ENCODE measurements around the gene PLA1A. TPM values are rescaled to one million over a fixed set of nuclear protein-coding genes. Genes with fewer than 3 reads are reported as not detected.
"Not testable (repeated sequence)": the region's sequence is repeated elsewhere in the genome, so short reads cannot be mapped to it uniquely, and the experiment has no call there.

The PLA1A gene
- total and polyA plus RNA-seq, 5 experiments from 2014 or later = not detected

DNA sequence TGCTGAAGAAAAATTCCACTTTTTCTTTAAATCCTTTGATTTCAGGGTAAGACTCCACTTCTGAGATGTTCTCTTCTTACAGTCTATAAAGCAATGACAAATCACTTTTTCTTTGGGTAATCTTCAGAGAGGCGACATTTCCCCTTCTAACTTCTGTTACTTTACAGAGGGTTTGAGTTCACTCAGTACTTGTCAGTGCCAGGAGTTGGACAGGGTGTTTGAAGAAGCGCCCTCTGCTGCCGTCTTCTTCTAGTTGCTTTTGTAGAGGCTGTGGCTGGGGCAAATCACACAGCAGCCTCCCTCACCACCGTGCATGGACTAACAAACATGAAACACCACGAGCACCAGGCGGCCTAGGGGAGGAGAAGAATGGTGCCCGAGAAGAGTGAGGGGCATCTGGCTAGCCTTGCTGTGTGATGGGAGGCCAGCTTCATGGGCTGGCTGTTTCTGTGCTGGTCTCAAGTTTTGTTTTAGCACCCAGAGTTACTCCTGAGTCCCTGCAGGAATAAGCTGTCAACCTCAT, 38.2 kb upstream of the PLA1A start, which contains the start of gene CD80:
TSS of gene CD80 (minus strand) at position 174 of the 523 bp plus-strand sequence. CDS start 1,886 bp downstream, outside the sequence.
- peak within 1 kb of the TSS in 1 of 10 donors; percentile 19 for H3K4me3 Mint-ChIP-seq
- peak; percentile 77 to 80 for ATAC-seq
- H3K27me3 Mint-ChIP-seq = peaks cover 0 to 11% (median 0%) of the 10 kb centered on the region in 5 donors
- peak within 1 kb of the TSS in 3 of 10 donors; percentile 35 to 89 (median 50) for H3K27ac Mint-ChIP-seq
- no peaks in the 10 kb centered on the region for H3K36me3 Mint-ChIP-seq
- H3K4me1 Mint-ChIP-seq = peaks cover 2 to 28% (median 4%) of the 10 kb centered on the region in 4 donors
- peaks cover 0 to 4% (median 0%) of the 10 kb centered on the region in 9 donors for H3K9me3 Mint-ChIP-seq
- POLR2A ChIA-PET = no interaction called here
- DNase-seq = peak in 7 of 10 donors; percentile 12 to 41 (median 23)

DNA sequence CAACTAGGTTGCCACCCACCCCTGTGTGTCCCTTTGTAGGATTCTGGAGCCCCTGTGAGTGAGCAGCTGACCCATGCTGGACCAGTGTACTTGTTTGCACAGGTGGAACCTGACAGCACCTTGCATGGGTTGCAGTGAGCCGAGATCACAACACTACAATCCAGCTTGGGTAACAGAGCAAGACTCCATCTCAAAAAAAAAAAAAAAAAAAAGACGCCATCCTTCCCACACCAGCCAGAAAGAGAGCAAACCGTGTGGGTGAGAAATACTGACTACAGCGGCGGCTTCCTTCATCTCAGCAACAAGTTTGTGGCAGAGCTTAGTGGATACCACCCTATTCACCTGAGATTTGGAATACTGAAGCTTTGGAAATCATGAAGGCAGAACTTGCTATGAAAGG, 37.5 kb upstream of the PLA1A start:
- ATAC-seq = no peak
- peaks cover 0 to 4% (median 0%) of the 10 kb centered on the region in 9 donors for H3K9me3 Mint-ChIP-seq
- H3K36me3 Mint-ChIP-seq = no peaks in the 10 kb centered on the region
- peaks cover 0 to 11% (median 0%) of the 10 kb centered on the region in 5 donors for H3K27me3 Mint-ChIP-seq
- no peak for DNase-seq
- POLR2A ChIA-PET = no interaction called here
- H3K4me1 Mint-ChIP-seq = peaks cover 2 to 27% (median 4%) of the 10 kb centered on the region in 4 donors
- H3K4me3 Mint-ChIP-seq = no peak overlapping the region
- no peak overlapping the region for H3K27ac Mint-ChIP-seq

DNA sequence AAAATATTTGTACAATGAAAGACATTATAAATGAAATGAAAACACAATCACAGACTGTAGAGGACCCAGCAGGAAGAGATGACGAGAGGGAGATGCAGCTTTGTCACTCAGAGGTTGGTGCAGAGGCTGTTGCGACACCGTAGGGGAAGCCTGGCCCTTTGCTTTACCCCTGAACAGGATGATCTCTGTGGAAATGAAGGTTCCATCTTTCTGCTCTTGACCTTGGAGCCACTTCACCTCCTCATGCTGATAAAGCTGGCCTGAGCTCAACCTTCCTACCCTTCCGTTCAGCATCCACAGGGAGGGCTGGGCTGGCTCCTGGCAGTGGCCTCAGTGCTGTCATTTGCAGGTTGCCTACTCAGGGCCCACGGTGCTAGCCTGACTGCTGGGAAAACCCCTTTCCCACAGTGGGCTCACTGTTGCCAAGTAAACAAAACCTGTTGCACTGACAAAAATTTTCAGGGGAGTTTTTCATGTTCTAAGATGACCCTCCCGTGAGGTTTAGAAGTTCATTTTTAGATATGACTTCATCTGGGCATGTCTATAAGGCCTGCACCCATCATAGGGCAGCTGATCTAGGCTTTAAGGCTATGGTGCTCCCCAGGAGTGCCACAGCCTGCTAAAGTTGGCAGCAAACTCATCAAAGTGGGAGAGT, 35.3 kb upstream of the PLA1A start:
- DNase-seq = no peak
- Mint-ChIP-seq H3K36me3 (no peaks in the 10 kb centered on the region), H3K27ac (peak overlapping the region in 3 of 10 donors; percentile 22 to 68 (median 61)), H3K4me1 (peaks cover 2 to 18% (median 4%) of the 10 kb centered on the region in 4 donors), H3K4me3 (no peak overlapping the region), H3K9me3 (peaks cover 0 to 4% (median 0%) of the 10 kb centered on the region in 9 donors), H3K27me3 (peaks cover 0 to 10% (median 0%) of the 10 kb centered on the region in 5 donors)
- peak; percentile 65 to 66 for ATAC-seq
- POLR2A ChIA-PET = no interaction called here

DNA sequence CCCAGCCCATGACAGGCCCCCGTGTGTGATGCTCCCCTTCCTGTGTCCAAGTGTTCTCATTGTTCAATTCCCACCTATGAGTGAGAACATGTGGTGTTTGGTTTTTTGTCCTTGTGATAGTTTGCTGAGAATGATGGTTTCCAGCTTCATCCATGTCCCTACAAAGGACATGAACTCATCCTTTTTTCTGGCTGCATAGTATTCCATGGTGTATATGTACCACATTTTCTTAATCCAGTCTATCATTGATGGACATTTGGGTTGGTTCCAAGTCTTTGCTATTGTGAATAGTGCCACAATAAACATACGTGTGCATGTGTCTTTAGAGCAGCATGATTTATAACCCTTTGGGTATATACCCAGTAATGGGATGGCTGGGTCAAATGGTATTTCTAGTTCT, 34.4 kb upstream of the PLA1A start:
- H3K27ac Mint-ChIP-seq, H3K9me3 Mint-ChIP-seq, H3K4me3 Mint-ChIP-seq, DNase-seq, POLR2A ChIA-PET, H3K27me3 Mint-ChIP-seq, H3K36me3 Mint-ChIP-seq, ATAC-seq: not testable (repeated sequence)
- peaks cover 2 to 15% (median 4%) of the 10 kb centered on the region in 4 donors for H3K4me1 Mint-ChIP-seq

DNA sequence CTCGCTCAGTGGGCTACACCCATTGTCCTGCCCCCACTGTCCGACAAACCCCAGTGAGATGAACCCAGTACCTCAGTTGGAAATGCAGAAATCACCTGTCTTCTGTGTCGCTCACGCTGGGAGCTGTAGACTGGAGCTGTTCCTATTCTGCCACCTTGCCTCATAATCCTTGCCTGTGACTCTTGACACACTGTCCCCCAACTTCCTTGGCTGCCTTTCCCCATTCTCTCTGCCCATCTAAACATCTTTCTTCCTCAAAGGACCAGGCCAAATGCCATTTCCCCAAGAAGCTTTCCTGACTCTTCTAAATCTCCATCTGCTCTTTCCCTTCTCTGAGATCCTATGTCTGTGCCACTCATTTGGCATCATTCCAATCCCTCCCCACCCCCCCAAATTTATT, 28.5 kb upstream of the PLA1A start:
- DNase-seq (no peak), ATAC-seq (no peak)
- H3K4me3 Mint-ChIP-seq = no peak overlapping the region
- H3K9me3 Mint-ChIP-seq = peaks cover 0 to 2% (median 0%) of the 10 kb centered on the region in 9 donors
- POLR2A ChIA-PET = no interaction called here
- H3K36me3 Mint-ChIP-seq = no peaks in the 10 kb centered on the region
- H3K27ac Mint-ChIP-seq = no peak overlapping the region
- peaks cover 0 to 28% (median 11%) of the 10 kb centered on the region in 5 donors for H3K27me3 Mint-ChIP-seq
- H3K4me1 Mint-ChIP-seq = no peaks in the 10 kb centered on the region

DNA sequence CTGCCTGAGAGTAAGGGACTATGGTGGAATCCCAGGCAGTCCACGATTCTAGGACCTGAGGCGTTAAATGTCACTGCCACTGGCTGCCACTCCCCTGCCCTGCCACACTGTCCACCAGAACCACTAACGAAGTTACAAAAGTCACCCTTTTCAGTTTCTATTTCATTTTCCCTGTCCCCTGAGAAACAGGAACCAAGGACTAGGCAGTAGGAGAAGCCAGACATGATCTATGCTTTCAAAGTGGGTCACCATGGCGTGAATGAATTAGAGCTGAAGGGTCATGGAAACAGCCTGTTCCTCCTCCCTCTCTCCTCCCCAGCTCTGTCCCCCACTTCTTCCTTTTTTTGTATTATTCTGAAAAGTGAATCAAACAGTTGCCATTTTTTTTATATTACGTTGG, 27.5 kb upstream of the PLA1A start:
- Mint-ChIP-seq H3K27me3 (peaks cover 0 to 28% (median 11%) of the 10 kb centered on the region in 5 donors), H3K4me3 (no peak overlapping the region), H3K27ac (peak overlapping the region in 1 of 10 donors; percentile 10), H3K36me3 (no peaks in the 10 kb centered on the region), H3K9me3 (peaks cover 0 to 2% (median 0%) of the 10 kb centered on the region in 9 donors), H3K4me1 (no peaks in the 10 kb centered on the region)
- ATAC-seq (no peak), DNase-seq (no peak)
- POLR2A ChIA-PET = no interaction called here

DNA sequence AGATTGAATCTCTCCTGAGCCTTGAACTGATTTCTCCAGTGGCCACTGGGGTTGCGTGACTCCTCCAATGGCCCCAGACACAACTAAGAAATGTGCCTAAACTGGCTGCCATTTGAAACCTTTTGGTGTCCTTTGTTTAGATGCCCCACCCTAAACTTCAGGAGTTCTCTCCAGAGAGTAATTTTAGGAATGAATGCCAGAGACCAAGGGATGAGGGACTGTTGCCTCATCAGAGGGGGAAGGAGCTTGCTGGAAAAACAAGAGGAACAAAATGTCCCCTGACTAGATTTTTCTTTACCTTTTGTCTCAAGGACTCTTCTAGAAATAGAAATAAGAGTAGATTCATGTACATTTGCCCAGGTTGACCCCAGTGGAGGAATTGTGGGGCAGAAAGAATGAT, 26.5 kb upstream of the PLA1A start:
- no peak overlapping the region for H3K27ac Mint-ChIP-seq
- H3K27me3 Mint-ChIP-seq = peaks cover 0 to 28% (median 11%) of the 10 kb centered on the region in 5 donors
- POLR2A ChIA-PET = no interaction called here
- DNase-seq (no peak), ATAC-seq (no peak)
- peaks cover 0 to 2% (median 0%) of the 10 kb centered on the region in 9 donors for H3K9me3 Mint-ChIP-seq
- no peak overlapping the region for H3K4me3 Mint-ChIP-seq
- no peaks in the 10 kb centered on the region for H3K4me1 Mint-ChIP-seq
- no peaks in the 10 kb centered on the region for H3K36me3 Mint-ChIP-seq

DNA sequence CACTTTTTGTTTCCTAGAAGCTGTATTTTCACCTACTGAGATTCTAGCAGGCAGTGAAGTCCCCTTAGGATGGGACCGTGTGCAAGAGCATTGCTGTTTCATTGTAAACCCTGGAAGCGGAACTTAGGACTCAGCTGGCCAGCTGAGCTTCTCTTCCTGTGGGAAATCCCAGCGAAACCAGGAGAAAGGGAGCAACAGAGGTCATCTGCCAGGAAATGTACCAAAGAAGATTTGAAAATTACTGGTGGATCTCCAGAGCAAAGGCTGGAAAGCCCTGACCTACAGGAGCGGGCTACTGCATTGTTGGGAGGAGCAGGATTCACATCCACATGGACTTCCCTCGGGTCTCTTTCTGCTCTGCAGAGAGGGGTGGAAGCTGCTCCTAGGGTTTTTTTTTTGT, 26.0 kb upstream of the PLA1A start:
- H3K4me1 Mint-ChIP-seq = no peaks in the 10 kb centered on the region
- peaks cover 0 to 2% (median 0%) of the 10 kb centered on the region in 9 donors for H3K9me3 Mint-ChIP-seq
- H3K36me3 Mint-ChIP-seq = no peaks in the 10 kb centered on the region
- H3K27ac Mint-ChIP-seq = no peak overlapping the region
- H3K4me3 Mint-ChIP-seq = no peak overlapping the region
- ATAC-seq (no peak), DNase-seq (no peak)
- H3K27me3 Mint-ChIP-seq = peaks cover 0 to 28% (median 11%) of the 10 kb centered on the region in 5 donors
- POLR2A ChIA-PET = no interaction called here

DNA sequence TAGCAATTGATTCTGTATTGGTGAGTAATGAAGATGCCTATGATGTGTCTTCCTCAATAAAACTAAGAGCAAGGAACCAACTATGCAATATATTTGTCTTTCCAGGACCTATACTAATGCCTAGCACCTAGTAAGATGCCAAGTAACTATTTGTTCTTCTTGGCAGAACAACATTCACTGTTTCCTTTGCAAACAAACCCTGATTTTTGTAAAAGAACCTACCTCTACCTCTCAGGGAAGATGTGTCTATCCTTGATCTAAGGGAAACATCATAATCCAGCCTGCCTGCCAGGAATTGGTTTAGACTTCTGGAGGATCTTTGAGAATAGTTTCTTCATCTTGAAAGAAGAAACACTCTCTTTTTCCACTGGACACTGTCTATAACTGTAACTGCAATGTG, 22.2 kb upstream of the PLA1A start:
- ATAC-seq = no peak
- no peak for DNase-seq
- Mint-ChIP-seq H3K4me3 (no peak overlapping the region), H3K27ac (no peak overlapping the region), H3K4me1 (peaks cover 8 to 19% (median 12%) of the 10 kb centered on the region in 4 donors), H3K9me3 (peaks cover 0 to 2% (median 0%) of the 10 kb centered on the region in 9 donors), H3K36me3 (no peaks in the 10 kb centered on the region), H3K27me3 (peaks cover 0 to 17% (median 5%) of the 10 kb centered on the region in 5 donors)
- POLR2A ChIA-PET = no interaction called here

DNA sequence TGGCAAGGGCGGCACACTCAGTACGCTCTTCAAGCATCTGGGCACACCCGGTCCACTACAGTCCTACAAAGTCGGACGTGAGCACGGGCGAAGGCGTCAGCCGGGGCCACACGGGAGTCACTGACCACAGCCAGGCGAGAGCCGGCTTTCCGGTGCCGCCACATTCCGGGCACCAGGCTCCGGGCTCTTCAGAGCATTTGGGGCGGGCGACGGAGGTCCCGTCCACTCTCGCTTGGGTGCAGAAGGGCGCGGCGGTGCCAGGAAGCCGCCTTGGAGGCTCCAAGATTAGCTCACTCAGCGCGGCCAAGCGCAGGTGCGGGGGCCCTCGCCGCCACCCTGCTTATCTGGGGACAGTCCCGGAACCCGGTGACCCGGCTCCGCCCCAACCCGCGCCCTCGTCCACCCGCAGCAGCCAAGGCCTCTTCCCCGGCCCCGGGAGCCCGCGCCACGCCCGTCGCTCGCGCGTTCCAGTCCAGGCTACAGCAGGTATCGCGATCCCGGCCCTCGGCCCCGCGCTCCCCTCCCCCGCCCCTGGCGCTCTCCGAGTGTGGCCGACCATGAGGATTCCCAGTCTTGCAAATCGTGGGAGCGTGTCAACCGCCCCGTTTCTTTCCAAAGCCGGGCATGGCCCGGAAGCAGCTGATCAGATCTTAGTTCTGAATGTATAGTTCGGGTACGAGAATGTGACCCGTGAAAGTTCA, 18.2 kb upstream of the PLA1A start, which contains the start of gene ADPRH:
TSS of gene ADPRH (plus strand) at position 127 of the 701 bp plus-strand sequence. CDS start 2,678 bp downstream, outside the sequence.
- POLR2A ChIA-PET = interaction anchor here (1.2 kb wide), 1 partner anchor 81 kb away, joined by 3 read pairs; the partner anchor contains the start of gene TIMMDC1
- peak within 1 kb of the TSS; percentile 81 to 92 (median 88) for H3K27ac Mint-ChIP-seq
- H3K9me3 Mint-ChIP-seq = no peaks in the 10 kb centered on the region
- peak within 1 kb of the TSS; percentile 90 to 99 (median 96) for H3K4me3 Mint-ChIP-seq
- no peaks in the 10 kb centered on the region for H3K36me3 Mint-ChIP-seq
- H3K4me1 Mint-ChIP-seq = peaks cover 10 to 19% (median 14%) of the 10 kb centered on the region in 4 donors
- peak in 9 of 10 donors; percentile 5 to 40 (median 23) for DNase-seq
- peak; percentile 70 to 87 for ATAC-seq
- peaks cover 0 to 7% (median 4%) of the 10 kb centered on the region in 5 donors for H3K27me3 Mint-ChIP-seq

DNA sequence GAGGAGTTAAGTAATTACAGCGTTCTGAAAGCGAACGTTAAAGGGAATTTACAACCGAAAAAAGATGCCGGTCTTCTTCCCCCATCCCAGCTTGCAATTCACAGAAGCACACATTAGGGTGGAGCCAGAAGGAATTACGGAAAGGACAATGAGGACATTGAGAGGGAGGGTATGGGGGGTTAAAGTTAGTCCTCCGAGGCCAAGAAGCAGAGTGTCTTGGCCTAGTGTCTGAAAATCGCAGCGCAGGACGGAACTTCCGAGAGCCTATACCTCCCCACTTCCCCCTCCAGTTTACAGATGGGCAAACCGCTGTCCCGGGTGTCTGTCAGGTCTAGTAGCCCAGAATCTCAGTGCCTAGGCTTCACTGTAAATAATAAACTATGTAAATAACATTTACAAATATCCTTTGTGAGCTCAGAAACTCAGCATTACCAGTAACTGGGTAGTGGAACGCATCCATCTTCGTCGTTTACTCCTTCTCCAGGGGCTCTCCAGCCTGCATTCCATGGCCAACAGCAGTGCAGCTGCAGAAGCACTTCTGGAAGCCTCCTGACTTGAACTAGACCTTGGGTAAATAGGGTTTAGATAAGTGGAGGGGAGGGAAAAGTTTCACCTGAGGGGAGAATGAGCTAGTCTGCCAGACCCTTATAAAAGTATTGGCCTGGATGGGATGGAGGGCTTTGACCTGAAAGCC, 17.5 kb upstream of the PLA1A start:
- Mint-ChIP-seq H3K27me3 (peaks cover 0 to 7% (median 4%) of the 10 kb centered on the region in 5 donors), H3K9me3 (no peaks in the 10 kb centered on the region), H3K27ac (peak overlapping the region; percentile 81 to 92 (median 88)), H3K4me1 (peaks cover 10 to 19% (median 14%) of the 10 kb centered on the region in 4 donors), H3K4me3 (peak overlapping the region; percentile 90 to 99 (median 96)), H3K36me3 (no peaks in the 10 kb centered on the region)
- ATAC-seq (peak; percentile 63 to 64), DNase-seq (peak in 1 of 10 donors; percentile 5)
- POLR2A ChIA-PET = interaction anchor here (1.2 kb wide), 1 partner anchor 82 kb away, joined by 3 read pairs; the partner anchor contains the start of gene TIMMDC1

DNA sequence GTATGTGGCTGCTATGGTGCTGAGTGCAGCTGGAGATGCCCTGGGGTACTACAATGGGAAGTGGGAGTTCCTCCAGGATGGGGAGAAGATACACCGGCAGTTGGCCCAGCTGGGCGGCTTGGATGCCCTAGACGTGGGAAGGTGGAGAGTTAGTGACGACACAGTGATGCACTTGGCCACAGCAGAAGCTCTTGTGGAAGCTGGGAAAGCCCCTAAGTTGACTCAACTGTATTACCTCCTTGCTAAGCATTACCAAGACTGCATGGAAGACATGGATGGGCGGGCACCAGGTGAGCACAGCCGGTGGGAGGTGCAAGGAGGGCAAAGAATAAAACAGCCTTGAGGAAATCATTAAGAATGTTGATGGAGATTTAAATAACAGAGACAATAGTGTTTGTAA, 15.5 kb upstream of the PLA1A start:
- ATAC-seq (no peak), DNase-seq (no peak)
- Mint-ChIP-seq H3K27me3 (peaks cover 0 to 7% (median 4%) of the 10 kb centered on the region in 5 donors), H3K4me3 (no peak overlapping the region), H3K9me3 (no peaks in the 10 kb centered on the region), H3K4me1 (peaks cover 10 to 19% (median 14%) of the 10 kb centered on the region in 4 donors), H3K27ac (no peak overlapping the region), H3K36me3 (no peaks in the 10 kb centered on the region)
- POLR2A ChIA-PET = no interaction called here

Data from naive thymus-derived CD8-positive, alpha-beta T cell (primary cell).